ENCODE results near the gene GHRH.

GHRH gene

DNA sequence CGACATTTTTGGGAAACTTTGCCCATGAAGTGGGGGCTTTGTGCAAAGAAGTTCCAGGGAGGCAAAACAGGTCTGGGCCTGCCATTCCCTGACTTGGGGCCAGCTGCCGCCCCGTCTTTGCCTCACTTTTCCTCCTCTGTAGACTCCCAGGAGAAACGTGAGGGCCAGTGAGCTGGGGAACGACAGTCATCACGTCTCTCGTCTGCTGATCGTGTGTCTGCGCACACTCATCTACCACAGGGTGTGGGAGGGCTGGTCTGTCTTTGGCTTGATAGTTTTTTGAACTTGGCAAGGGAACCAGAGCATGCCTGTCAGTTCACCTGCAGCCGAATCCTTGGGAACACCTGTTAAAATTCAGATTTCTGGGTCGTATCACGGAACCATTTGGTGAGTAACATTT lies 8.5 kb downstream of the GHRH start:
- H3K4me3 ChIP-seq (ENCODE audit: low read depth, low read length): no peak overlapping the region
- TF ChIP-seq, protein P1, sequence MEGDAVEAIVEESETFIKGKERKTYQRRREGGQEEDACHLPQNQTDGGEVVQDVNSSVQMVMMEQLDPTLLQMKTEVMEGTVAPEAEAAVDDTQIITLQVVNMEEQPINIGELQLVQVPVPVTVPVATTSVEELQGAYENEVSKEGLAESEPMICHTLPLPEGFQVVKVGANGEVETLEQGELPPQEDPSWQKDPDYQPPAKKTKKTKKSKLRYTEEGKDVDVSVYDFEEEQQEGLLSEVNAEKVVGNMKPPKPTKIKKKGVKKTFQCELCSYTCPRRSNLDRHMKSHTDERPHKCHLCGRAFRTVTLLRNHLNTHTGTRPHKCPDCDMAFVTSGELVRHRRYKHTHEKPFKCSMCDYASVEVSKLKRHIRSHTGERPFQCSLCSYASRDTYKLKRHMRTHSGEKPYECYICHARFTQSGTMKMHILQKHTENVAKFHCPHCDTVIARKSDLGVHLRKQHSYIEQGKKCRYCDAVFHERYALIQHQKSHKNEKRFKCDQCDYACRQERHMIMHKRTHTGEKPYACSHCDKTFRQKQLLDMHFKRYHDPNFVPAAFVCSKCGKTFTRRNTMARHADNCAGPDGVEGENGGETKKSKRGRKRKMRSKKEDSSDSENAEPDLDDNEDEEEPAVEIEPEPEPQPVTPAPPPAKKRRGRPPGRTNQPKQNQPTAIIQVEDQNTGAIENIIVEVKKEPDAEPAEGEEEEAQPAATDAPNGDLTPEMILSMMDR (IDR thresholded peaks at IDR 0.05; ENCODE audit: low read depth, low read length): no peak

DNA sequence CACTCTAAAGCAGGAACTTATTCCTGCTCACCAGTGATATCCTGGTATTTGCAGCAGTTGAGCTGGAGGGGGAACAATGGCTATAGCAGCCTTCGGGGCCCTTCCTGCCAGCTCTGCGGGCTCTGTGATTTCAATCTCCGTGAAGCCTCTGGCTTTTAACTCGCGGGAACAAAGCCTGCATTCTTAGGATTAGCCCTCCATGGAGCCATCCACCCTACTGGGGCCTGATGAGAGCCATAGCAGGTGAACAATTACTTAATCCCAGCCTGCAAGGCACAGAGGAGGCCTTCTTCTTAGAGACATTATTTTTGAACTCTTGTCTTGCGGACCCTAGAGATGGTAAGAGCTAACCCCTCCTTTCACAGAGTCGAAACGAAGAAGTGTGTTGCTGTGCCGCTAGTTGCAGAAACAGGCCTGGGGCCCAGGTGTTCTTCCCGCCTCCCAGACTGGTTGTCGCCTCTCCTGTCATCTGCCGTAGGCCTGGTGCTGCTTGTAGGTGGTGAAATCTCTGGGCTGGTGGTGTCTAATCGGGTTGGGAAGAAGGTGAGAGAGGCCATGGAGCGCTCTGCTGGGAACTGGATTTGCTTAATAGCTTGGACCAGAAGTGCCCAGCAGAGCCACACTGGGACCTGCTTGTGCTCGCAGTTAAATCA lies 9.7 kb downstream of the GHRH start:
- no peak overlapping the region for H3K4me3 ChIP-seq (ENCODE audit: low read depth, low read length)
- TF ChIP-seq, protein P1 (IDR thresholded peaks at IDR 0.05; ENCODE audit: low read depth, low read length): no peak

GRCh38 chr20:37249304-37249703 lies 12.3 kb downstream of the GHRH start:
- TF ChIP-seq, protein P1 (IDR thresholded peaks at IDR 0.05; ENCODE audit: low read depth, low read length): no peak
- no peak overlapping the region for H3K4me3 ChIP-seq (ENCODE audit: low read depth, low read length)

- TF ChIP-seq, protein P1 (IDR thresholded peaks at IDR 0.05; ENCODE audit: low read depth, low read length): no peak
- H3K4me3 ChIP-seq (ENCODE audit: low read depth, low read length): no peak overlapping the region
Measured at GRCh38 chr20:37247547-37247946, 14.1 kb downstream of the GHRH start.

DNA sequence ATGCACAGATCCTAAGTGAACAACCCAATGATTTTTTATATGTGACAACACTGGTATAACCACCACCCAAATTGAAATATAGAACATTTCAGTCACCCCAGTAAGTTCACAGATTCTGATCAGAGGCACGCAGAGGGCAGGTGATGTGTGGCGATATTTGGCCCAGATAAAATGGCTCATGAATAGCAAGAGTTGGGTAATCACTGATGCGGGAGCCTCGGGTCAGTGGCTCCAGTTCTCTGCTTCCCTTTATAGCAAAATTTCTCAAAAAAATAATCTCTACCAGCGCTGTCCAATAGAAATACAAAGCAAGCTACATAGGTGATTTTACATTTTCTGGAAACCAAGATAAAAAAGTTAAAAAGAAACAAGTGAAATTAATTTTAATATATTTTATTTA lies 14.9 kb downstream of the GHRH start:
- H3K4me3 ChIP-seq (ENCODE audit: low read depth, low read length): no peak overlapping the region
- TF ChIP-seq, protein P1 (IDR thresholded peaks at IDR 0.05; ENCODE audit: low read depth, low read length): no peak

GRCh38 chr20:37245216-37246150 lies 16.1 kb downstream of the GHRH start:
- no peak overlapping the region for H3K4me3 ChIP-seq (ENCODE audit: low read depth, low read length)

More at GRCh38 chr20:37245216-37246150, 16.1 kb downstream of the GHRH start:
- TF ChIP-seq, protein P1 (IDR thresholded peaks at IDR 0.05; ENCODE audit: low read depth, low read length): no peak

All from WI38 (cell line).